Measurements from ENCODE around the gene JARID2.

- no peak for TF ChIP-seq CTCF (IDR thresholded peaks at IDR 0.05; ENCODE audit: low read length)
- no peak for TF ChIP-seq EZH2 (IDR thresholded peaks at IDR 0.05; ENCODE audit: borderline replicate concordance, low read length)
Observed at GRCh38 chr6:15551798-15552197, 305.9 kb downstream of the JARID2 start.

Measured in OCI-LY1 (cell line).